Memory B cell (primary cell): ENCODE data around the gene NSF.

Source experiments
- ATAC-seq: fragments of 150-1000 bp; cut with Tn5 transposase; 2 replicates; pipeline ENCODE4 v1.10.0; 2021; ENCODE audit warnings: low read depth, mild to moderate bottlenecking, moderate library complexity
- DNase-seq, 2 donors: peaks; one replicate each; pipeline ENCODE4 v3.0.0; 2022; ENCODE audit warnings: low spot score in 2 of 2
- H3K27ac Mint-ChIP-seq: one replicate; pipeline ENCODE4 v1.8.0; 2022; ENCODE audit warnings: mild to moderate bottlenecking, moderate library complexity, mixed read lengths
- H3K27me3 Mint-ChIP-seq: one replicate; pipeline ENCODE4 v1.8.0; 2022; ENCODE audit warnings: mixed read lengths
- H3K36me3 Mint-ChIP-seq: one replicate; pipeline ENCODE4 v1.8.0; 2022; ENCODE audit warnings: mild to moderate bottlenecking, mixed read lengths
- H3K4me1 Mint-ChIP-seq: one replicate; pipeline ENCODE4 v1.8.0; 2022; ENCODE audit warnings: mixed read lengths
- H3K4me3 Mint-ChIP-seq: one replicate; pipeline ENCODE4 v1.8.0; 2022; ENCODE audit warnings: mild to moderate bottlenecking, moderate library complexity, mixed read lengths
- H3K9me3 Mint-ChIP-seq: one replicate; pipeline ENCODE4 v1.8.0; 2022; ENCODE audit warnings: mixed read lengths

The NSF gene

DNA sequence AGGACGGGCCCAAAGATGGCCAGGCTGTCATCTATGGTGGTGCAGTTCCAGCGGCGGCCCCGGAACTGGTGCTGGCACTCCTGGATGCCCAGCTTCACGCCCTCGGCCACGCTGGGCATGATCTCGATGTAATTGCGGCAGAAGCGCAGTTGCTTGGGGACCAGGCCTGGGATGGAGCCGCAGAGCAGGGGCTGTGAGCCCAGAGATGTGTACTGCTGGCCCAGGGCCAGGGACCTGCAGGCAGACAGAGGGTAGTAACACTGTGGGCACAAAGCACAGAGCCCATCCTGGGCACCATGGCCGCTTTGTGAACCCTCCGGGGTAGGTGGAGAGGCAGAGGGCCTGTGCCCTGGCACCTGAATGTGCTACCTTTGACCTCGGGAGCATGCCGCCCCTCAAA is 183.2 kb downstream of the NSF start:
- DNase-seq (no peak), ATAC-seq (no peak)
- peaks cover 18% of the 10 kb centered on the region for H3K4me1 Mint-ChIP-seq
- no peak overlapping the region for H3K4me3 Mint-ChIP-seq
- H3K27ac Mint-ChIP-seq: no peak overlapping the region
- no peaks in the 10 kb centered on the region for H3K9me3 Mint-ChIP-seq
- no peaks in the 10 kb centered on the region for H3K36me3 Mint-ChIP-seq
- H3K27me3 Mint-ChIP-seq: peaks cover 3% of the 10 kb centered on the region

DNA sequence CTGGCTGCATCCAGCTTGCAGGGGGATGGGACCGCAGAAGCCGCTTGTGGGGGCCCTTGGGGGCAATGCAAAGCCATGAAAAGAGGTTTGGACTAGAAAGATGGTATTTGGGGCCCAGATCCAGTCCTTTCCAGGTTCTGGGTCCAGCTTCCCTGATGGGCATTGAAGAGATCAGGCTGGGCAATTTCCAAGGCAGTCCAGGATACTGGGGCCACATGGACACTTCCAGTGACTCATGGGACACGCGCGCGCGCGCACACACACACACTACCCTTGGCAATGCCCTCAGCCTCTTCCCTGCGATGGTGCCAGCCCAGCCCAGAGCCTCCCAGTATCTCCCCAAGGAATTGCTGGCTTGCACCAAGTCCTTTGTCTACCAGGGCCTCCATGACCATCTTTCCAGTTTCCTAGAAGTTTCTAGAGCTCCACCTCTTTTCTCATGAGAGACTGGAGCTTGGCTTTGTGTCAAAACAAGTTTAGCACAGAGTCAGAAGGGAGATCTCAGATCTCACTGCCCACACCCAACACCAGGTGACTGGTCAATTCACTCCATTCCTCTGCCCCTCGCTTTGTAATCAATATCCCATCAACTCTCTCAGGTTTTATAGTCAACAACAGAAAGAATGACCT is 183.8 kb downstream of the NSF start:
- H3K4me3 Mint-ChIP-seq: no peak overlapping the region
- DNase-seq: no peak
- no peaks in the 10 kb centered on the region for H3K9me3 Mint-ChIP-seq
- peaks cover 3% of the 10 kb centered on the region for H3K27me3 Mint-ChIP-seq
- no peak overlapping the region for H3K27ac Mint-ChIP-seq
- H3K4me1 Mint-ChIP-seq: peaks cover 18% of the 10 kb centered on the region
- no peaks in the 10 kb centered on the region for H3K36me3 Mint-ChIP-seq
- no peak for ATAC-seq

DNA sequence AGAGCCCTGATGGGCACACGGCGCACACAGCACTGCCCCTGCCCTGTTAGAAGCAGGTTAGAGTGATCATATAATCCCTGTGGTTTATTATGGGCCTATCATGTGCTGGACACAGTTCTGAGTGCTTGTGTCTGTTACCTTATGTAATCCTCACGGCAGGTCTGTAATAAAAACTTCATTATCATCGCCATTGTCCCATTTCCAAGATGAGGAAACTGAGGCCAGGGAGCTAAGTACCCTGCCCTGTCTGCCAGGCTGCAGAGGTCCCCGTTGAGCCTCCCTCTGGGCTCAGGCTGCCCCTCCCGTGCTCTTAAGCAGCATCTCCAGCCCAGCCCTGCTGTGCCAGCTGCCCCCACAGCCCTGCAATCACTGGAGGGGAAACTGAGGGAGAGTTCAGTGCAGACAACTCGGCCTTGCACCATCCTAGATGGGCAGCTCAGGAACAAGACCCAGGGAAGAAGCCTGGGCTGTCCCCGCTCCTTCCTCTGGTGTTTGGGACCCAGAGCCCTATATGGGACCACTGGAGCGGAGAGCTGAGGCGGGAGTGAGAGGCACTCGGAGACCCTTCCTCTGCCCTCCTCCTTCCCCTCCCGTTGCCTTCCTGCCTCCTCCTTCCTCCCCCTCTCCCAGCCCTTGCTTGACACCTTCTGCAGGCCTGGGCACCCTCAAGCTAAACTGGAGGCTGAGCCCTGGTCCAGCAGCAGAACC is 186.0 kb downstream of the NSF start:
- H3K27ac Mint-ChIP-seq: no peak overlapping the region
- no peak overlapping the region for H3K4me3 Mint-ChIP-seq
- H3K4me1 Mint-ChIP-seq: peaks cover 12% of the 10 kb centered on the region
- no peak for DNase-seq
- H3K9me3 Mint-ChIP-seq: no peaks in the 10 kb centered on the region
- H3K27me3 Mint-ChIP-seq: peaks cover 3% of the 10 kb centered on the region
- H3K36me3 Mint-ChIP-seq: no peaks in the 10 kb centered on the region
- no peak for ATAC-seq

DNA sequence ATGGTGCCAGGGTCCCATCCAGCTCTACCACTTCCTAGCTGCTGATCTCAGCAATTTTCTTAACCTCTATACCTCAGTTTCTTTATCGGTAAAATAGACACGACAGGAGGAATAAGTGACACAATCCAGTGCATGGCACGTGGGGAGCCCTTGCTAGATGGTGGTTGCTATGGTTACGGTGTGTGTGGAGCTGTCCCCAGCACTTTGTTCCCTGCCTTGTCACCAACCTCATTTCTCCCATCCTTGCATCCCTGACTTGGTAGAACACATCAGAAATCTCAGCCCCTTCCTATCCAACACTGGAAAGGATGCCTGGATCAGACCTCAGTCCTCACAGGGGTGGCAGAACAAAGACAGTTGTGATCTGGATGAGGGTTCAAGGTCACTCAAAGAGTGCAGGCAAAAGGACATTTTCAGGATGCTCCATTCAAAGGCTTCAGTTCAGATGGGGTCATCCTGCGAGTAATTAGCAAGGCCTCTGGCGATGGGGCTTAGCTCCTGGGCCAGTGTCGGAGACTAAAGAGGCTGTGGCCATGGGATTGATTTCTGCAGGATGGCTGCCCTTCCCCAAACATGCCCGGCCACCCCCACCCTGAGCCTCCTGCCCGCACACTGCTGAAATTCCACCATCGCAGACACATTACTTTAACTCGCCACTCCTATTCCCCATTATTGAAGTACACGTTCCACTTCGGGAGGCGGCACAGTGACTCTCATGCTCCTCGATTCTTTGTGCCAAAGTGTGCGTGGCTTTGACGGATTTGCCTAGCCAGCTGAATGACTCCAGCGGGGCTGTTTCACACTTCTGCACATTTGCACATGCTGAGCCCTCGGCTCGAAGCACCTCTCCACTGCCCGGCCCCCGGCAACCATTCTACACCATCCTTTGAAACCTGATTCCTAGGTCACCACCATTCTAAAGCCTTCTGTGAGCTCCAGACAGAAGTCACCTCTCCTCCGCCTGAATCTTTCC is 187.8 kb downstream of the NSF start:
- Mint-ChIP-seq H3K27ac (no peak overlapping the region), H3K9me3 (no peaks in the 10 kb centered on the region), H3K27me3 (peaks cover 5% of the 10 kb centered on the region), H3K4me3 (no peak overlapping the region), H3K36me3 (no peaks in the 10 kb centered on the region), H3K4me1 (peaks cover 13% of the 10 kb centered on the region)
- DNase-seq (no peak), ATAC-seq (no peak)

DNA sequence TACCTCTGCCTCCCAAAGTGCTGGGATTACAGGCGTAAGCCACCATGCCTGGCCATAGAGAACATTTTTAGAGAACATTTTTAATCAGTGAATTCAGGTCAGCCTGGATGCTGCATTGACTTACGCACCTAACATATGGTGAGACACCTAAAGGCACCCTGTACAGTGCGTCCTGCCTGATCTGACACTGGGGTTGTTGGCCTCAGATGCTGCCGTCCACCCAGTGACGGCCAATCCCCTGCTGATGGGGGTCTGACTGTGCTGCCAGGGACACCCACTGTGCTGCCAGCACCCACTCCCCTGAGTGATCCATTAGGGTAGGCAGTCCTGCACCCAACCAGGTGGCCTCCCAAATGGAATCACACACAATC is 189.5 kb downstream of the NSF start:
- H3K4me1 Mint-ChIP-seq: peaks cover 11% of the 10 kb centered on the region

DNA sequence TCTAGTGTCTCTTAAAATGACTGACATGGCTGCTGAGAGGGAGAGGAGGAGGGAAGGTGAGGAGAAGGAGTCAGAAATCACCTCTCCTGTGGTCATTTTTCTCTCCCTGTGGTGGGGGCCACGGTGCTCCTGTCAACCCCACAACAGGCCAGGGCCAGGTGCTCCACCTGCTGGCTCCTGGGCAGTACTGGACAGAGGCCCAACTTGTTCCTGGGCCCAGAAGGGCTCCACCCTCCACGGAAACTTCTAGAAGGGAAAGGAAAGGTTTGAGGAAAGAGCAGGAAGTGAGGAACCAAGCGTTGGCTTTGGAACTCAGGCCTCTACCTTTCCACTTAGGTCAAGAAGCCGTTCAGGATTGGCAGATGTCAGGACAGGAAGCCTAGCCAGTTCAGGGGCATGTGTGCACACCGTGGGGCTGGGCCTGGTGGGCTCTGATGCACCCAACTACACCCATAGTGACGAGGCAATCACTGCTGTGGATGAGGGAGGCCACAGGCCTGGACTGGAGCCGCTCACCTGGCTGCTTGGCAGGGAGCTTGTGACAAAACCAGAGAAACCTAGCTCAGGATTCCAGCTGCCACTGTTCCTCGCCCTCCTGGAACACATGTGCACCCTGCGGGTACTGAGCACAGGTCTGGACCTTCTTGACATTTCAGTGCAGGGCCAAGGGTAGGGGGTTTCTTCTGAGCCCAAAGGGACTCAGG is 191.9 kb downstream of the NSF start:
- Mint-ChIP-seq H3K27ac (no peak overlapping the region), H3K4me3 (no peak overlapping the region), H3K27me3 (peaks cover 10% of the 10 kb centered on the region), H3K36me3 (no peaks in the 10 kb centered on the region), H3K9me3 (no peaks in the 10 kb centered on the region), H3K4me1 (peaks cover 7% of the 10 kb centered on the region)
- peak; percentile 84 for ATAC-seq
- peak in 1 of 2 donors; percentile 31 for DNase-seq

More for the DNA sequence above, 189.5 kb downstream of the NSF start:
- Mint-ChIP-seq H3K36me3 (no peaks in the 10 kb centered on the region), H3K9me3 (no peaks in the 10 kb centered on the region), H3K27ac (no peak overlapping the region), H3K27me3 (peaks cover 12% of the 10 kb centered on the region), H3K4me3 (no peak overlapping the region)
- no peak for ATAC-seq
- no peak for DNase-seq

DNA sequence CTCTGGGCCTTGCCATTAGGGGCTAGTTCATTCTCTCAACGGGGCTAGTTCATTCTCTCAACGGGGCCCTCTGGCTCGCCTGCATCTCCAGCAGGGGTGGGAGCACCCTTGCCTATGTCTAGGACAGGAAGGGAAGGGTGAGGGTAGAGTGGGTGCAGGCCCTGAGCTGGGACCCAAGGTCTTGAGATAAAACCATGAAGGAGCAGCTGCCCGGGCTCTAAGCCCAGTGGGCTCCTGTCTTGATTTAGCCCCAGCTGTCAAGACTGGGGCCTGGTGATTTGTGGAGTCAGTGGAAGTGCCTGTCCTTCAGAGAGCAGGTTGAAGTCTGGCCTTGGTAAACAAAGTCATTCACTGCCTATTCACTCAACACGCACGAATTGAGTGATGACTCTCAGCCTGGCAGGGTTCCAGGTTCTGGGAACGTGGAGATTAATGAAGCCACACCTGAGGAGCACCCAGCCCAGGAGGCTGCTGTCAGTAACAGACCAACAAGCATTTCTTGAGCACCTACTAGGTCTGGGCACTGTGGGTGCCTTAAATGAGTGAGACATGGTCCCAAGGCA is 192.6 kb downstream of the NSF start:
- Mint-ChIP-seq H3K27me3 (peaks cover 10% of the 10 kb centered on the region), H3K4me1 (peaks cover 7% of the 10 kb centered on the region), H3K4me3 (no peak overlapping the region), H3K36me3 (no peaks in the 10 kb centered on the region), H3K9me3 (no peaks in the 10 kb centered on the region), H3K27ac (no peak overlapping the region)
- ATAC-seq (no peak), DNase-seq (no peak)

DNA sequence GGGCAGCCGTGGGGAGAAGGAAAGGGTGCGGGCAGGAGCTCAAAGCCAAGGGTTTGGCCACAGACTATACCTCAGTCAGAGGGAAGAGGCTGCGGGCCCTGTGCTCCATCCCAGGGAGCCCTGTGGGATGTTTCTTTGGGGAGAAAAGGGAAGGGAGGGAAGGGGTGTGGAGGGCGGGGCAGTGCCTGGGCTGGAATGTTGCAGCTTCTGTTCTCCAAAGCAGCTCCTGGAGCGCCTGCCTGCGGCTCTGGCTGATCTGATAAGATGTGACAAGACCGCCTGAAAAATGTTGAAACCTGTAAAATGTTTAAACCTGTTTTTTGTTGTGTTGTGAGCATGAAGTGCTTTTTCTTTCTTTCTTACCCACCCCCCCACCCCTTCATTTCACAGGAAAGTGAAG is 195.2 kb downstream of the NSF start:
- ATAC-seq: no peak
- peaks cover 15% of the 10 kb centered on the region for H3K27me3 Mint-ChIP-seq
- no peak overlapping the region for H3K27ac Mint-ChIP-seq
- H3K36me3 Mint-ChIP-seq: no peaks in the 10 kb centered on the region
- no peak overlapping the region for H3K4me3 Mint-ChIP-seq
- peaks cover 4% of the 10 kb centered on the region for H3K4me1 Mint-ChIP-seq
- no peak for DNase-seq
- H3K9me3 Mint-ChIP-seq: peaks cover 2% of the 10 kb centered on the region

DNA sequence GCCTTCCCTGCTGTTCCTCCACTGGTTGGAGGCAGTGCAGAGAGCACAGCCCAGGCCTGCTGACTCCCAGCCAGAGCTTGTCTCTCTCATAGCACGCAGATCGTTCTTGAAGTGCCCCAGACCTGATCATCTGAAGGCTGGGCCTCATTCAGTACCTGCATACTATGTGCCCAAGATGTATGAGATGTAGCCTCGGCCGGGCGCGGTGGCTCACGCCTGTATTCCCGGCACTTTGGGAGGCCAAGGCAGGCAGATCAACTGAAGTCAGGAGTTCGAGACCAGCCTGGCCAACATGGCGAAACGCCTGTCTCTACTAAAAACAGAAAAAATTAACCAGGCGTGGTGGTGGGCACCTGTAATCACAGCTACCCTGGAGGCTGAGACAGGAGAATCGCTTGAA is 197.0 kb downstream of the NSF start:
- ATAC-seq: no peak
- no peaks in the 10 kb centered on the region for H3K36me3 Mint-ChIP-seq
- H3K9me3 Mint-ChIP-seq: peaks cover 2% of the 10 kb centered on the region
- peaks cover 19% of the 10 kb centered on the region for H3K27me3 Mint-ChIP-seq
- no peak overlapping the region for H3K4me3 Mint-ChIP-seq
- peaks cover 3% of the 10 kb centered on the region for H3K4me1 Mint-ChIP-seq
- no peak for DNase-seq
- H3K27ac Mint-ChIP-seq: no peak overlapping the region

DNA sequence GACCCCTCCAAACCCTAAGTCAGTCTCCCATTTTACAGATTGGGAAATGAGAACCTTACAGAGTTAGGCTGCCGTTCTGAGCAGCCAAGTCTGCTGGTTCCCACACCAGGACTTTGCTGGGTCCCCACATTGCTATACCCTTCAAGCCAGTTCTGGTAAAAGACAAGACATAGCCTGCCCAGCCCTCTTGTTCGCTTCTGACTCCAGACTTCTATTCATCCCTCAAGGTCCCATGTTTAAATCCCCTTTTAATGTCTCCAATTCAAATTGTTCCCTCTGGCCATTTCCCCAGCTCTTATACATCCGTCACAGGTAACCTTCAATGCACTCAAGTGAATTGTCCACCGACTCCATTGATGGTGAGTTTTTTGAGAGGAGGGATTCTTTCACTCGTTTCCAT is 197.8 kb downstream of the NSF start:
- ATAC-seq (no peak), DNase-seq (no peak)
- Mint-ChIP-seq H3K4me3 (no peak overlapping the region), H3K9me3 (peaks cover 2% of the 10 kb centered on the region), H3K4me1 (peaks cover 3% of the 10 kb centered on the region), H3K36me3 (no peaks in the 10 kb centered on the region), H3K27me3 (peaks cover 19% of the 10 kb centered on the region), H3K27ac (no peak overlapping the region)

DNA sequence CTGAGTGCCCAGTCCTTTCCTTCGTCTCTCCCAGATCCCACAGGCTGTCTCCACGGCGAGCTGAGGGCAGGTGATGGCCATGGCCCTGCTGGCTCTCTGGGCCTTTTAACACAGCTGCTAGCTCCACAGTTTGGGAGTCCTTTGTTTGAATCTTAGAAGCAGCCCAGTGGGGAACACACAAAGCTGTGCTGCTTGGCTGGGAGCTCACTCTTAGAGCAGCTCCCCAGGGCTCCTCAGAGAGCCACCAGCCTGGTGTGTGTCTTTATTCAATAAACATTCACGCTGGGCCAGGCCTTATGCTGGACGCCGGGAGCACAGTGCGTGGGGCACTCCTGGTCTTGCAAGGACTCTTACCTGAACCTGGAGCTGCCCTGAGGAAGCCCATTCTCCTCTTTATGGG is 198.3 kb downstream of the NSF start:
- Mint-ChIP-seq H3K4me3 (no peak overlapping the region), H3K36me3 (no peaks in the 10 kb centered on the region), H3K27ac (no peak overlapping the region), H3K4me1 (peaks cover 3% of the 10 kb centered on the region), H3K27me3 (peaks cover 16% of the 10 kb centered on the region), H3K9me3 (peaks cover 2% of the 10 kb centered on the region)
- DNase-seq (no peak), ATAC-seq (no peak)

DNA sequence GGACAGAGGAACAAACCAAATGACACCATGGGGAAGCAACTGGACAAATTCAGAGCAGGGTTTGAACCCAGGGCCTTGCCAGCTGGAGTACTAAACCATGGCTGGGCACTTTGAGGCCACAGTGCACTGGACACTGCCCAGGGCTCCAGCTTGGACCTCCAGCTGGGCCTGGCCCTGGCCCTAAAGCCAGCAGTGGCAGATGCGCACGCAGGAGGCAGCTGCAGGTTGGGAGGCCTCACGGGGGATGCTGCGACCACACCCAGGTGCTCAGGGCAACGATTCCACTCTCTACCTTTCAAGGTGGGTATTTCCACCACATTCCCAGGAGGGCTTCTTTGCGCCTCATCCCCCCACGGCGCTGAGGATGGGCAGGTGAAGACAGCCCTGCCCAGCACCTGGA is 199.1 kb downstream of the NSF start:
- Mint-ChIP-seq H3K27me3 (peaks cover 15% of the 10 kb centered on the region), H3K4me3 (no peak overlapping the region), H3K36me3 (no peaks in the 10 kb centered on the region), H3K4me1 (peaks cover 3% of the 10 kb centered on the region), H3K27ac (no peak overlapping the region), H3K9me3 (peaks cover 2% of the 10 kb centered on the region)
- no peak for ATAC-seq
- no peak for DNase-seq

DNA sequence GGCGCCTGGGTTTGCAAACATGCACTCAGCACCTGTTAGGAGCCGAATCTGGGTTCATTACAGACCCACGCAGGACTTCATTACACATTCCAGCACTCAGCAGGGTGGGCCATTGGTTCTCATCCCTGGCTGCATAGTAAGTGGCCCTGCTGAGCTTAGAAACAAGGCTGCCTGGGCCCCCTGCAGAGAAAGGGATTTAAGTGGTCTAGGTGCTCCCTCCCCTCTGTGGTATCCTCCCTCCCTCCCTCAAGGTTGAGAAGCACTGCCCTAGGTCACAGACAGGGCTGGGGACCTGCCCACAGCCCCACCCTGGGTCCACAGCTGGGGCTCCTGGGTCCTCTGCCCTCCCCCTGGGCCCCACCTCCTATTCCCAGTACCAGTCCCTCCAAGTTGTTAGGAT is 199.7 kb downstream of the NSF start:
- Mint-ChIP-seq H3K27me3 (peaks cover 15% of the 10 kb centered on the region), H3K9me3 (peaks cover 2% of the 10 kb centered on the region), H3K36me3 (no peaks in the 10 kb centered on the region), H3K4me1 (peaks cover 3% of the 10 kb centered on the region), H3K27ac (peak overlapping the region; percentile 51), H3K4me3 (no peak overlapping the region)
- ATAC-seq (no peak), DNase-seq (no peak)
